CD4-positive, alpha-beta T cell (primary cell): ENCODE results near the gene BCKDHB. TPM values are rescaled to one million over a fixed set of nuclear protein-coding genes. Genes with fewer than 3 reads are reported as not detected.

Source experiments
- ATAC-seq: fragments of 200-7000 bp; cut with Tn5 transposase; one replicate; pipeline ENCODE4 v1.10.0; 2022; ENCODE audit warnings: mild to moderate bottlenecking; ENCODE audit not compliant: poor library complexity
- CTCF ChIA-PET: fragments of 350-600 bp; sonication (Branson Sonifier 250); formaldehyde crosslinking; loops from one replicate; lab custom pipeline; 2021; ENCODE audit warnings: antibody characterized with exemption, inconsistent platforms; lab: Charles Lee
- POLR2A ChIA-PET: fragments of 350-600 bp; sonication (Branson Sonifier 250); formaldehyde crosslinking; loops from one replicate; lab custom pipeline; 2021; ENCODE audit warnings: antibody characterized with exemption, inconsistent platforms; lab: Charles Lee
- DNase-seq, 14 experiments: peaks; one replicate each; pipeline ENCODE4 v3.0.0-alpha.2; 2013 to 2020; ENCODE audit warnings: mixed read lengths in 2 of 14
- H3K27ac ChIP-seq, 2 donors: one replicate each; pipeline versions ENCODE4 v1.5.1 to v1.7.0; 2013; ENCODE audit warnings: low read length in 2 of 2, low read depth in 1 of 2, mild to moderate bottlenecking in 1 of 2
- H3K27me3 ChIP-seq, 2 experiments: 1 replicate in 1 of 2; 2 replicates in 1 of 2; pipeline versions ENCODE4 v1.6.1 to v1.7.0; 2013; ENCODE audit warnings: low read length in 2 of 2, control low read depth in 1 of 2, mild to moderate bottlenecking in 1 of 2, moderate library complexity in 1 of 2; ENCODE audit not compliant: insufficient read depth in 2 of 2, control insufficient read depth in 1 of 2
- H3K36me3 ChIP-seq: one replicate; pipeline ENCODE4 v1.6.1; 2013; ENCODE audit warnings: low read length, control low read depth; ENCODE audit not compliant: insufficient read depth
- H3K4me1 ChIP-seq: one replicate; pipeline ENCODE4 v1.6.1; 2013; ENCODE audit warnings: low read length, control low read depth; ENCODE audit not compliant: insufficient read depth
- H3K4me3 ChIP-seq: one replicate; pipeline ENCODE4 v1.5.1; 2013; ENCODE audit warnings: mild to moderate bottlenecking, low read length, moderate library complexity
- H3K9me3 ChIP-seq, 2 experiments: 1 replicate in 1 of 2; 2 replicates in 1 of 2; pipeline versions ENCODE4 v1.6.1 to v1.7.0; 2013; ENCODE audit warnings: low read length in 2 of 2, mild to moderate bottlenecking in 2 of 2, control low read depth in 1 of 2, moderate library complexity in 1 of 2; ENCODE audit not compliant: control insufficient read depth in 1 of 2, insufficient read depth in 1 of 2
- H3K27ac Mint-ChIP-seq: one replicate; pipeline ENCODE4 v1.8.0; 2020; ENCODE audit warnings: mixed read lengths
- H3K27me3 Mint-ChIP-seq: one replicate; pipeline ENCODE4 v1.8.0; 2021; ENCODE audit warnings: mixed read lengths
- H3K36me3 Mint-ChIP-seq: one replicate; pipeline ENCODE4 v1.8.0; 2021; ENCODE audit warnings: low read depth, mixed read lengths
- H3K4me1 Mint-ChIP-seq: one replicate; pipeline ENCODE4 v1.8.0; 2021; ENCODE audit warnings: low read depth, mixed read lengths
- H3K4me3 Mint-ChIP-seq: one replicate; pipeline ENCODE4 v1.8.0; 2020; ENCODE audit warnings: mild to moderate bottlenecking, mixed read lengths
- H3K9me3 Mint-ChIP-seq: one replicate; pipeline ENCODE4 v1.8.0; 2020; ENCODE audit warnings: mixed read lengths
- CTCF ChIP-seq: fragments of 200-600 bp; IDR thresholded peaks from one replicate; pipeline ENCODE4 v1.8.0; 2022; ENCODE audit warnings: antibody characterized with exemption, mild to moderate bottlenecking
- intact Hi-C, 2 experiments: fragments of 100-400 bp; cut with DNase I in 1 of 2; cut with micrococcal nuclease in 1 of 2; formaldehyde crosslinking; loops; one replicate each; pipeline versions ENCODE4 v1.15.1 to v1.9.0; 2023 to 2025; cut with DNase I, micrococcal nuclease
- total RNA-seq, 174 experiments: library from RNA in 2 of 174; stranded (reverse) in 2 of 174; gene quantifications; one replicate each; pipeline ENCODE4 v1.2.3 and lab custom pipeline; 2021 to 2026

Gene BCKDHB
- total RNA-seq, 2 experiments from 2014 or later: 7.8 to 8.1 TPM

GRCh38 chr6:80330961-80331360 is 224.5 kb downstream of the BCKDHB start:
- POLR2A ChIA-PET: no interaction called here
- no peaks in the 10 kb centered on the region for H3K27me3 Mint-ChIP-seq
- Histone ChIP-seq H3K36me3 (no peaks in the 10 kb centered on the region), H3K9me3 (no peaks in the 10 kb centered on the region), H3K27ac (no peak overlapping the region), H3K27me3 (no peaks in the 10 kb centered on the region), H3K4me1 (no peaks in the 10 kb centered on the region), H3K4me3 (no peak overlapping the region)
- H3K36me3 Mint-ChIP-seq: no peaks in the 10 kb centered on the region
- intact Hi-C loops: no loop called here
- H3K4me3 Mint-ChIP-seq: no peak overlapping the region
- CTCF ChIA-PET: interaction anchor here (2.0 kb wide), 1 partner anchor 10 kb away, joined by 8 read pairs; no protein-coding TSS in a partner anchor
- ATAC-seq (no peak), DNase-seq (no peak)
- TF ChIP-seq CTCF: no peak
- no peaks in the 10 kb centered on the region for H3K4me1 Mint-ChIP-seq
- no peaks in the 10 kb centered on the region for H3K9me3 Mint-ChIP-seq
- H3K27ac Mint-ChIP-seq: no peak overlapping the region

- Histone ChIP-seq H3K4me1 (no peaks in the 10 kb centered on the region), H3K4me3 (no peak overlapping the region), H3K27ac (no peak overlapping the region), H3K27me3 (no peaks in the 10 kb centered on the region), H3K9me3 (no peaks in the 10 kb centered on the region), H3K36me3 (no peaks in the 10 kb centered on the region)
- ATAC-seq: no peak
- no peak for DNase-seq
- Mint-ChIP-seq H3K9me3 (no peaks in the 10 kb centered on the region), H3K27me3 (no peaks in the 10 kb centered on the region), H3K36me3 (no peaks in the 10 kb centered on the region), H3K4me1 (no peaks in the 10 kb centered on the region), H3K27ac (no peak overlapping the region), H3K4me3 (no peak overlapping the region)
- ChIA-PET POLR2A (no interaction called here), CTCF (interaction anchor here (1.4 to 2.0 kb wide), 2 partner anchors 8 to 9 kb away, joined by 3 to 8 read pairs; no protein-coding TSS in a partner anchor)
- intact Hi-C loops: no loop called here
- no peak for TF ChIP-seq CTCF
Measured at GRCh38 chr6:80331522-80331921, 225.1 kb downstream of the BCKDHB start.

- no peaks in the 10 kb centered on the region for H3K36me3 ChIP-seq
- DNase-seq (no peak), ATAC-seq (no peak)
- ChIA-PET POLR2A (no interaction called here), CTCF (interaction anchor here (1.4 to 2.0 kb wide), 2 partner anchors 9 kb away, joined by 3 to 8 read pairs; no protein-coding TSS in a partner anchor)
- Mint-ChIP-seq H3K4me1 (no peaks in the 10 kb centered on the region), H3K36me3 (no peaks in the 10 kb centered on the region), H3K27ac (no peak overlapping the region), H3K27me3 (no peaks in the 10 kb centered on the region), H3K4me3 (no peak overlapping the region), H3K9me3 (no peaks in the 10 kb centered on the region)
- no peaks in the 10 kb centered on the region for H3K9me3 ChIP-seq
- H3K27ac ChIP-seq: no peak overlapping the region
- no peak overlapping the region for H3K4me3 ChIP-seq
- H3K27me3 ChIP-seq: no peaks in the 10 kb centered on the region
- no peak for TF ChIP-seq CTCF
- intact Hi-C loops: no loop called here
- no peaks in the 10 kb centered on the region for H3K4me1 ChIP-seq
Measured at GRCh38 chr6:80331974-80332373, 225.5 kb downstream of the BCKDHB start.
